GM19372 (cell line): Measurements from ENCODE around the gene IGF1R.

Experiments used
- ATAC-seq: cut with Tn5 transposase; IDR thresholded peaks from one replicate; pipeline ENCODE4 v1.9.1; 2021; ENCODE audit warnings: mild to moderate bottlenecking, low read depth, moderate library complexity; ENCODE audit not compliant: unreplicated experiment

The IGF1R gene

GRCh38 chr15:98787936-98788757, 139.8 kb downstream of the IGF1R start:
- no peak for ATAC-seq

- ATAC-seq, result no peak
Measured at GRCh38 chr15:98789020-98789419, 140.7 kb downstream of the IGF1R start.

GRCh38 chr15:98790270-98790669, 141.9 kb downstream of the IGF1R start:
- ATAC-seq, result no peak

GRCh38 chr15:98791046-98791701, 142.8 kb downstream of the IGF1R start:
- no peak for ATAC-seq

GRCh38 chr15:98792117-98792516, 143.8 kb downstream of the IGF1R start:
- no peak for ATAC-seq

- ATAC-seq, result no peak
Measured at GRCh38 chr15:98794211-98794610, 145.9 kb downstream of the IGF1R start.

GRCh38 chr15:98794748-98795147, 146.4 kb downstream of the IGF1R start:
- no peak for ATAC-seq

GRCh38 chr15:98795980-98796379, 147.6 kb downstream of the IGF1R start:
- no peak for ATAC-seq

GRCh38 chr15:98796685-98797357, 148.5 kb downstream of the IGF1R start:
- no peak for ATAC-seq

- no peak for ATAC-seq
Measured at GRCh38 chr15:98798375-98798893, 150.1 kb downstream of the IGF1R start.

- ATAC-seq, result no peak
Measured at GRCh38 chr15:98799461-98800390, 151.4 kb downstream of the IGF1R start.

- ATAC-seq, result no peak
Measured at GRCh38 chr15:98800437-98801233, 152.3 kb downstream of the IGF1R start.

- ATAC-seq, result no peak
Measured at GRCh38 chr15:98801234-98801561, 152.9 kb downstream of the IGF1R start.

- no peak for ATAC-seq
Measured at GRCh38 chr15:98802187-98802586, 153.8 kb downstream of the IGF1R start.

GRCh38 chr15:98803228-98804056, 155.1 kb downstream of the IGF1R start:
- ATAC-seq, result no peak

GRCh38 chr15:98804057-98804380, 155.7 kb downstream of the IGF1R start:
- ATAC-seq, result no peak

GRCh38 chr15:98805434-98806274, 157.3 kb downstream of the IGF1R start:
- no peak for ATAC-seq
